Lung (tissue), 12 donors: ENCODE results near the gene ZNRF4. TPM values are rescaled to one million over a fixed set of nuclear protein-coding genes. Genes with fewer than 3 reads are reported as not detected.

Source experiments
- ATAC-seq: fragments of 200-7000 bp; cut with Tn5 transposase; one replicate; pipeline ENCODE4 v1.9.1; 2020; ENCODE audit warnings: moderate number of reproducible peaks; ENCODE audit not compliant: insufficient read depth, low FRiP score
- DNase-seq, 3 donors: peaks; one replicate each; pipeline ENCODE4 v3.0.0-alpha.2; 2013 to 2017
- H3K27ac ChIP-seq, 2 donors: one replicate each; pipeline ENCODE4 v1.5.1; 2013; ENCODE audit warnings: mild to moderate bottlenecking in 2 of 2, moderate library complexity in 2 of 2, control low read depth in 1 of 2, inconsistent platforms in 1 of 2, low read depth in 1 of 2, low read length in 1 of 2
- H3K27me3 ChIP-seq, 3 donors: one replicate each; pipeline ENCODE4 v1.5.1; 2013; ENCODE audit warnings: low read length in 2 of 3; ENCODE audit not compliant: control insufficient read depth in 3 of 3, insufficient read depth in 3 of 3
- H3K36me3 ChIP-seq, 4 donors: one replicate each; pipeline ENCODE4 v1.5.1; 2013; ENCODE audit warnings: low read length in 4 of 4, mild to moderate bottlenecking in 1 of 4, moderate library complexity in 1 of 4; ENCODE audit not compliant: control insufficient read depth in 4 of 4, insufficient read depth in 4 of 4
- H3K4me1 ChIP-seq, 5 donors: one replicate each; pipeline ENCODE4 v1.5.1; 2013; ENCODE audit warnings: low read length in 5 of 5, mild to moderate bottlenecking in 2 of 5, moderate library complexity in 1 of 5; ENCODE audit not compliant: control insufficient read depth in 5 of 5, insufficient read depth in 5 of 5
- H3K4me3 ChIP-seq: one replicate; pipeline ENCODE4 v1.5.1; 2013; ENCODE audit warnings: mild to moderate bottlenecking, control low read depth, moderate library complexity
- H3K9ac ChIP-seq, 2 donors: one replicate each; pipeline ENCODE4 v1.5.1; 2013; ENCODE audit warnings: low read length in 2 of 2, control low read depth in 1 of 2; ENCODE audit not compliant: insufficient read depth in 1 of 2
- H3K9me3 ChIP-seq, 4 donors: one replicate each; pipeline ENCODE4 v1.5.1; 2013; ENCODE audit warnings: low read length in 3 of 4, mild to moderate bottlenecking in 1 of 4, moderate library complexity in 1 of 4; ENCODE audit not compliant: control insufficient read depth in 4 of 4, insufficient read depth in 3 of 4
- WGBS, 2 donors: extraction: QIAGEN DNeasy Blood & Tissue Kit; methylation state at CpG; one replicate each; pipeline ENCODE4 v1.1.7; 2013; 5-methylcytosine and 5-hydroxymethylcytosine counted together
- polyA plus RNA-seq, 2 donors: library from polyadenylated mRNA; stranded (reverse); fragments of 200-250 nt; gene quantifications; one replicate each; pipeline ENCODE4 v1.2.1, GENCODE V29; 2013
- total RNA-seq, 2 donors: library from RNA; depleted of rRNA in 1 of 2; stranded (reverse); fragments of >200 nt in 1 of 2; gene quantifications; one replicate each; pipeline ENCODE4 v1.2.1, GENCODE V29; 2014 to 2021
- TF ChIP-seq, protein P1 (sequence below): IDR thresholded peaks from 2 replicates; pipeline ENCODE4 v1.5.1; 2012; ENCODE audit warnings: mild to moderate bottlenecking; ENCODE audit errors: control extremely low read depth, extremely low read depth
- donor health status: control.
- donor health status: control.
- donor health status: Bipolar disorder and iron deficiency.
- donor health status: healthy.
- donor health status: DM: yes; HTN: yes; CAD: no.

ZNRF4 gene
- total and polyA plus RNA-seq, 4 donors = not detected

DNA sequence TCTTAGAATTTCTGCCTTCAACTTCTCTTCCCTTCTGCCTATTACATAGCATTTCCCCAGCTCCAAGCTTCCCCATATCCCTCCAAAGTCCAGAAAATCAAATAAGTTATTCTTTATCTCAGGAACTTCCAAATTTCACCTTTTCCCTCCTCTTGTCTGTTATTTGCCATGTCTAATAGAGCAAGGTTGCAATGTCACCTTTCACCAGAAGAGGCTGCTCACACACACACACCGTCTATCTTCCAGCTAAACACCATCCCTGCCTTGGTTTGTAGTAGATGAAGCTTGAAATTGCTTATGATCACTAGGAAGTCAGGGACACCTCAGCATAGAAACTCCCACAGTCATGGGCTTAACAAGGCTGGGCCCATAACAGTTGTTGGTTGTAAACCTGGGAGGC, 48.4 kb downstream of the ZNRF4 start:
- Histone ChIP-seq H3K4me3 (no peak overlapping the region), H3K36me3 (no peaks in the 10 kb centered on the region), H3K27ac (no peak overlapping the region), H3K9ac (no peak overlapping the region), H3K9me3 (peaks cover 0 to 32% (median 12%) of the 10 kb centered on the region in 4 donors), H3K4me1 (no peaks in the 10 kb centered on the region), H3K27me3 (peaks cover 0 to 3% (median 2%) of the 10 kb centered on the region in 3 donors)
- DNase-seq = no peak
- TF ChIP-seq, protein P1, sequence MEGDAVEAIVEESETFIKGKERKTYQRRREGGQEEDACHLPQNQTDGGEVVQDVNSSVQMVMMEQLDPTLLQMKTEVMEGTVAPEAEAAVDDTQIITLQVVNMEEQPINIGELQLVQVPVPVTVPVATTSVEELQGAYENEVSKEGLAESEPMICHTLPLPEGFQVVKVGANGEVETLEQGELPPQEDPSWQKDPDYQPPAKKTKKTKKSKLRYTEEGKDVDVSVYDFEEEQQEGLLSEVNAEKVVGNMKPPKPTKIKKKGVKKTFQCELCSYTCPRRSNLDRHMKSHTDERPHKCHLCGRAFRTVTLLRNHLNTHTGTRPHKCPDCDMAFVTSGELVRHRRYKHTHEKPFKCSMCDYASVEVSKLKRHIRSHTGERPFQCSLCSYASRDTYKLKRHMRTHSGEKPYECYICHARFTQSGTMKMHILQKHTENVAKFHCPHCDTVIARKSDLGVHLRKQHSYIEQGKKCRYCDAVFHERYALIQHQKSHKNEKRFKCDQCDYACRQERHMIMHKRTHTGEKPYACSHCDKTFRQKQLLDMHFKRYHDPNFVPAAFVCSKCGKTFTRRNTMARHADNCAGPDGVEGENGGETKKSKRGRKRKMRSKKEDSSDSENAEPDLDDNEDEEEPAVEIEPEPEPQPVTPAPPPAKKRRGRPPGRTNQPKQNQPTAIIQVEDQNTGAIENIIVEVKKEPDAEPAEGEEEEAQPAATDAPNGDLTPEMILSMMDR = no peak
- no peak for ATAC-seq
- WGBS, 2 donors = 47 to 67% methylated on average over 1 of the region's 1 CpG

DNA sequence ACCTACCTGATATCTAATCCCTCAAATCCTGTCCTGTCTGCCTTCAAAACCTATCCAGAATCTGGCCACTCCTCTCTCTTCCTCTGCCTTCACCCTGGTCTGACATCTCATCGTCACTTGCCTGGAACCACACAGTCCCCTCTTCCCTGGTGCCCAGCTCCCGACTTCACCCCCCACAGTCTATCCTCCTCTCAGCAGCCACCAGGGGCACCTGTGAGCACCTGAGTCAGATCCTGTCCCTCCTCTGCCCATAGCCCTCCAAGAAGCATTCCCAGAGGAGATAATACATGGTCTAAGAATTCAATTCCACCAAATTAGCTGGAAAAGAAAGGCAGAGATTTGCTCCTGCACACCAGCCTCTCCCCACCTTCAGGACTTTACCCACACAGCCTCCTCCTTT, 48.9 kb downstream of the ZNRF4 start:
- 52 to 59% methylated on average over 2 of the region's 2 CpGs for WGBS, 2 donors
- Histone ChIP-seq H3K27me3 (peaks cover 0 to 3% (median 2%) of the 10 kb centered on the region in 3 donors), H3K4me1 (no peaks in the 10 kb centered on the region), H3K4me3 (no peak overlapping the region), H3K9ac (no peak overlapping the region), H3K36me3 (no peaks in the 10 kb centered on the region), H3K9me3 (peaks cover 0 to 30% (median 12%) of the 10 kb centered on the region in 4 donors), H3K27ac (no peak overlapping the region)
- TF ChIP-seq, protein P1 = no peak
- ATAC-seq (no peak), DNase-seq (no peak)

Other genes starting within 250 kb of the ZNRF4 start
- gene PTPRS, start 114.6 kb upstream of the ZNRF4 start, total RNA-seq = 10 to 100 TPM; 81.7 to 96.7 TPM
- 10 to 100 TPM; 10.9 to 11.1 TPM for gene PTPRS, start 114.6 kb upstream of the ZNRF4 start, polyA plus RNA-seq
- gene TINCR, start 112.5 kb downstream of the ZNRF4 start, total RNA-seq = 1 to 10 TPM; 1.8 to 2.0 TPM
- gene TINCR, start 112.5 kb downstream of the ZNRF4 start, polyA plus RNA-seq = 1 to 10 TPM; 1.0 to 2.0 TPM
- gene SAFB2, start 167.4 kb downstream of the ZNRF4 start, total RNA-seq = 10 to 100 TPM; 85.0 to 88.6 TPM
- 10 to 100 TPM; 39.7 to 51.9 TPM for gene SAFB2, start 167.4 kb downstream of the ZNRF4 start, polyA plus RNA-seq
- 100 to 1,000 TPM in 1 of 2 donors, 10 to 100 TPM in 1; 88.2 to 130 TPM for gene SAFB, start 167.7 kb downstream of the ZNRF4 start, total RNA-seq
- gene SAFB, start 167.7 kb downstream of the ZNRF4 start, polyA plus RNA-seq = 10 to 100 TPM; 59.5 to 67.2 TPM
- 10 to 100 TPM; 26.6 to 78.2 TPM for gene MICOS13, start 225.1 kb downstream of the ZNRF4 start, total RNA-seq
- gene MICOS13, start 225.1 kb downstream of the ZNRF4 start, polyA plus RNA-seq = 100 to 1,000 TPM in 1 of 2 donors, 10 to 100 TPM in 1; 77.1 to 184 TPM
- 10 to 100 TPM in 1 of 2 donors, 1 to 10 TPM in 1; 8.2 to 10.3 TPM for gene HSD11B1L, start 225.6 kb downstream of the ZNRF4 start, total RNA-seq
- gene HSD11B1L, start 225.6 kb downstream of the ZNRF4 start, polyA plus RNA-seq = 10 to 100 TPM in 1 of 2 donors, 1 to 10 TPM in 1; 7.5 to 12.2 TPM
- gene RPL36, start 234.9 kb downstream of the ZNRF4 start, total RNA-seq = 100 to 1,000 TPM; 309 to 612 TPM
- 1,000 to 10,000 TPM in 1 of 2 donors, 100 to 1,000 TPM in 1; 793 to 1,934 TPM for gene RPL36, start 234.9 kb downstream of the ZNRF4 start, polyA plus RNA-seq